ENCODE results near the gene SHISAL1. TPM values are rescaled to one million over a fixed set of nuclear protein-coding genes. Genes with fewer than 3 reads are reported as not detected.
"Not testable (repeated sequence)": the region's sequence is repeated elsewhere in the genome, so short reads cannot be mapped to it uniquely, and the experiment has no call there.

The SHISAL1 gene
- total and polyA plus RNA-seq, 11 donors: 0.32 to 1.5 (median 0.85) TPM

- Histone ChIP-seq H3K9me3 (no peaks in the 10 kb centered on the region), H3K36me3 (no peaks in the 10 kb centered on the region), H3K27ac (peak overlapping the region in 1 of 12 donors; percentile 75), H3K4me1 (peaks cover 0 to 19% (median 12%) of the 10 kb centered on the region in 12 donors), H3K27me3 (no peaks in the 10 kb centered on the region), H3K4me3 (no peak overlapping the region)
- WGBS, 4 donors: 94 to 97% (median 96%) methylated on average over 2 of the region's 2 CpGs
- TF ChIP-seq POLR2A (IDR thresholded peaks at IDR 0.05) (no peak), CTCF (IDR thresholded peaks at IDR 0.05) (no peak)
- ATAC-seq: no peak
- intact Hi-C loops (cut with DNase I): no loop called here
- DNase-seq: no peak
These were observed 7.8 kb downstream of the SHISAL1 start for GRCh38 chr22:44304911-44305310.

GRCh38 chr22:44304354-44304753 lies 8.4 kb downstream of the SHISAL1 start:
- intact Hi-C loops (cut with DNase I): no loop called here
- 58 to 81% (median 74%) methylated on average over 7 to 9 of the region's 9 CpGs for WGBS, 4 donors
- DNase-seq (no peak), ATAC-seq (no peak)
- Histone ChIP-seq H3K4me3 (no peak overlapping the region), H3K36me3 (no peaks in the 10 kb centered on the region), H3K4me1 (peaks cover 0 to 17% (median 10%) of the 10 kb centered on the region in 12 donors), H3K27me3 (no peaks in the 10 kb centered on the region), H3K27ac (peak overlapping the region in 1 of 12 donors; percentile 75), H3K9me3 (no peaks in the 10 kb centered on the region)
- TF ChIP-seq CTCF (IDR thresholded peaks at IDR 0.05) (no peak), POLR2A (IDR thresholded peaks at IDR 0.05) (no peak)

- H3K27me3 ChIP-seq; DNase-seq; H3K9me3 ChIP-seq; H3K4me1 ChIP-seq; H3K27ac ChIP-seq; intact Hi-C loops (cut with DNase I); H3K4me3 ChIP-seq; H3K36me3 ChIP-seq; ATAC-seq: not testable (repeated sequence)
- WGBS, 4 donors: 89 to 94% (median 93%) methylated on average over 8 to 10 of the region's 10 CpGs
These were observed 10.4 kb downstream of the SHISAL1 start for GRCh38 chr22:44302363-44302762.

- intact Hi-C loops (cut with DNase I): no loop called here
- H3K9me3 ChIP-seq: no peaks in the 10 kb centered on the region
- TF ChIP-seq POLR2A (IDR thresholded peaks at IDR 0.05) (no peak), CTCF (IDR thresholded peaks at IDR 0.05) (no peak)
- H3K27me3 ChIP-seq: no peaks in the 10 kb centered on the region
- ATAC-seq (no peak), DNase-seq (no peak)
- no peaks in the 10 kb centered on the region for H3K36me3 ChIP-seq
- H3K4me1 ChIP-seq: no peaks in the 10 kb centered on the region
- H3K27ac ChIP-seq: no peak overlapping the region
- WGBS, 4 donors: 74 to 81% (median 79%) methylated on average over 14 to 19 of the region's 19 CpGs
- no peak overlapping the region for H3K4me3 ChIP-seq
These were observed 11.7 kb downstream of the SHISAL1 start for GRCh38 chr22:44301039-44301438.

GRCh38 chr22:44299124-44299523 lies 13.6 kb downstream of the SHISAL1 start:
- Histone ChIP-seq H3K9me3 (peaks cover 0 to 18% (median 0%) of the 10 kb centered on the region in 12 donors), H3K27me3 (no peaks in the 10 kb centered on the region), H3K27ac (no peak overlapping the region), H3K36me3 (no peaks in the 10 kb centered on the region), H3K4me3 (no peak overlapping the region), H3K4me1 (no peaks in the 10 kb centered on the region)
- ATAC-seq: peak in 1 of 4 donors; percentile 35
- WGBS, 4 donors: 71 to 91% (median 88%) methylated on average over 11 to 13 of the region's 13 CpGs
- TF ChIP-seq POLR2A (IDR thresholded peaks at IDR 0.05): no peak
- no peak for TF ChIP-seq CTCF (IDR thresholded peaks at IDR 0.05)
- intact Hi-C loops (cut with DNase I): no loop called here
- no peak for DNase-seq
